ENCODE data around the gene MICU1. TPM values are rescaled to one million over a fixed set of nuclear protein-coding genes. Genes with fewer than 3 reads are reported as not detected.
A peak's percentile ranks its signal among the peaks of the same experiment; 100 is the strongest.

The MICU1 gene
- polyA plus RNA-seq, 1 experiment: 40.4 TPM

DNA sequence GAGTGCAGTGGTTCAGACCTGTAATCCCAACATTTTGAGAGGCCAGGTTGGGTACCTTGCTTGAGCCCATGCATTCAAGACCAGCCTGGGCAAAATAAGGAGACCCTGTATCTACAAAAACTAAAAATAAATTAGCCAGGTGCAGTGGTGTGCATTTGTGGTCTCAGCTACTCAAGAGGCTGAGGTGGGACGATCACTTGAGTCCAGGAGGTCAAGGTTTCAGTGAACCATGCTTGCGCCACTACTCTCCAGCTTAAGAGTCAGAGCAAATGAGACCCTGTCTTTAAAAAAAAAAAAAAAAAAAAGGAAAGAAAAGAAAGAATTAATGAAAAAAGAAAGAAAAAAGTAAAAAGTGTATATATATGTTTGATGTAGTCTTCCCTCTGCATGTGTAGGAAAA, 24.7 kb downstream of the MICU1 start:
- no peaks in the 10 kb centered on the region; the same call in 1 of the 2 replicates for H3K27me3 ChIP-seq (ENCODE audit: control insufficient read depth, insufficient read depth, low read length)
- POLR2A ChIA-PET: no interaction called here
- H3K4me3 ChIP-seq (ENCODE audit: low read depth, low read length): no peak overlapping the region
- DNase-seq (ENCODE audit: low read depth): no peak
- no peaks in the 10 kb centered on the region for H3K36me3 ChIP-seq (ENCODE audit: control insufficient read depth, insufficient read depth, low read length)
- CTCF ChIA-PET: no interaction called here
- TF ChIP-seq, protein P1, sequence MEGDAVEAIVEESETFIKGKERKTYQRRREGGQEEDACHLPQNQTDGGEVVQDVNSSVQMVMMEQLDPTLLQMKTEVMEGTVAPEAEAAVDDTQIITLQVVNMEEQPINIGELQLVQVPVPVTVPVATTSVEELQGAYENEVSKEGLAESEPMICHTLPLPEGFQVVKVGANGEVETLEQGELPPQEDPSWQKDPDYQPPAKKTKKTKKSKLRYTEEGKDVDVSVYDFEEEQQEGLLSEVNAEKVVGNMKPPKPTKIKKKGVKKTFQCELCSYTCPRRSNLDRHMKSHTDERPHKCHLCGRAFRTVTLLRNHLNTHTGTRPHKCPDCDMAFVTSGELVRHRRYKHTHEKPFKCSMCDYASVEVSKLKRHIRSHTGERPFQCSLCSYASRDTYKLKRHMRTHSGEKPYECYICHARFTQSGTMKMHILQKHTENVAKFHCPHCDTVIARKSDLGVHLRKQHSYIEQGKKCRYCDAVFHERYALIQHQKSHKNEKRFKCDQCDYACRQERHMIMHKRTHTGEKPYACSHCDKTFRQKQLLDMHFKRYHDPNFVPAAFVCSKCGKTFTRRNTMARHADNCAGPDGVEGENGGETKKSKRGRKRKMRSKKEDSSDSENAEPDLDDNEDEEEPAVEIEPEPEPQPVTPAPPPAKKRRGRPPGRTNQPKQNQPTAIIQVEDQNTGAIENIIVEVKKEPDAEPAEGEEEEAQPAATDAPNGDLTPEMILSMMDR (IDR thresholded peaks at IDR 0.05; ENCODE audit: insufficient read depth, low read depth, low read length): no peak

GRCh38 chr10:72598769-72599701, 26.8 kb downstream of the MICU1 start:
- ChIA-PET POLR2A (no interaction called here), CTCF (interaction anchor here (0.5 to 1.0 kb wide), 2 partner anchors 27 to 104 kb away, joined by 3 to 4 read pairs; partner anchors contain the start of gene MICU1)
- no peaks in the 10 kb centered on the region; the same call in 1 of the 2 replicates for H3K27me3 ChIP-seq (ENCODE audit: control insufficient read depth, insufficient read depth, low read length)
- no peaks in the 10 kb centered on the region for H3K36me3 ChIP-seq (ENCODE audit: control insufficient read depth, insufficient read depth, low read length)
- TF ChIP-seq, protein P1 (IDR thresholded peaks at IDR 0.05; ENCODE audit: insufficient read depth, low read depth, low read length): no peak
- H3K4me3 ChIP-seq (ENCODE audit: low read depth, low read length): no peak overlapping the region
- no peak for DNase-seq (ENCODE audit: low read depth)

- ChIA-PET POLR2A (no interaction called here), CTCF (no interaction called here)
- Histone ChIP-seq H3K4me3 (ENCODE audit: low read depth, low read length) (no peak overlapping the region), H3K27me3 (ENCODE audit: control insufficient read depth, insufficient read depth, low read length) (no peaks in the 10 kb centered on the region; the same call in 1 of the 2 replicates), H3K36me3 (ENCODE audit: control insufficient read depth, insufficient read depth, low read length) (no peaks in the 10 kb centered on the region)
- TF ChIP-seq, protein P1 (IDR thresholded peaks at IDR 0.05; ENCODE audit: insufficient read depth, low read depth, low read length): no peak
- peak; percentile 14 for DNase-seq (ENCODE audit: low read depth)
These were observed 28.0 kb downstream of the MICU1 start for GRCh38 chr10:72597897-72598296.

GRCh38 chr10:72595436-72595835, 30.4 kb downstream of the MICU1 start:
- CTCF ChIA-PET: no interaction called here
- no peak for DNase-seq (ENCODE audit: low read depth)
- H3K27me3 ChIP-seq (ENCODE audit: control insufficient read depth, insufficient read depth, low read length): no peaks in the 10 kb centered on the region; the same call in 1 of the 2 replicates
- POLR2A ChIA-PET: no interaction called here
- no peak overlapping the region for H3K4me3 ChIP-seq (ENCODE audit: low read depth, low read length)
- H3K36me3 ChIP-seq (ENCODE audit: control insufficient read depth, insufficient read depth, low read length): no peaks in the 10 kb centered on the region
- TF ChIP-seq, protein P1 (IDR thresholded peaks at IDR 0.05; ENCODE audit: insufficient read depth, low read depth, low read length): no peak

DNA sequence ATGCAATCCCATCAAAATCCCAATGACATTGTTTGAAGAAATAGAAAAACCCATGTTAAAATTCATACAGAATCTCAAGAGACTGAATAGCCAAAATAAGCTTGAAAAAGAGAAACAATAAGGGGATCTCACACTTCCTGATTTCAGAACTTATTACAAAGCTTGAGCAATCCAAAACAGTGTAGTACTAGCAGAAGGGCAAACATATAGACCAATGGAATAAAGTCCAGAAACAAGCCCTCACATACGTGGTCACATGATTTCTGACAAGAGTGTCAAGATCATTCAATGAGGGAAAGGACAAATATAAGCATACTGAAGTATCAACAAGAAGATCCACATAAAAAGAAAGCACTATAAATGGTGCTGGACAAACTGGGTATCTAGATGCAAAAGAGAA, 31.9 kb downstream of the MICU1 start:
- no peaks in the 10 kb centered on the region; the same call in 1 of the 2 replicates for H3K27me3 ChIP-seq (ENCODE audit: control insufficient read depth, insufficient read depth, low read length)
- H3K4me3 ChIP-seq (ENCODE audit: low read depth, low read length): no peak overlapping the region
- ChIA-PET CTCF (interaction anchor here (1.1 to 1.7 kb wide), 2 partner anchors 9 to 10 kb away, joined by 3 to 4 read pairs; no protein-coding TSS in a partner anchor), POLR2A (no interaction called here)
- no peaks in the 10 kb centered on the region for H3K36me3 ChIP-seq (ENCODE audit: control insufficient read depth, insufficient read depth, low read length)
- TF ChIP-seq, protein P1 (IDR thresholded peaks at IDR 0.05; ENCODE audit: insufficient read depth, low read depth, low read length): no peak
- DNase-seq (ENCODE audit: low read depth): no peak
